CD4-positive, alpha-beta T cell treated with Interleukin-1 beta for 1 hour (primary cell): ENCODE measurements around the gene CACNB1.

Source experiments
- DNase-seq, 2 donors: peaks; one replicate each; pipeline ENCODE4 v3.0.0-alpha.2; 2020 to 2022

Gene CACNB1

GRCh38 chr17:39225308-39225958, 28.0 kb upstream of the CACNB1 start, which contains the start of gene STAC2:
TSS of gene STAC2 (minus strand) at chr17:39225945. CDS start at chr17:39225502, 443 bp downstream.
- peak in 1 of 2 donors; percentile 37 for DNase-seq

GRCh38 chr17:39224778-39225307, 27.4 kb upstream of the CACNB1 start:
- no peak for DNase-seq

GRCh38 chr17:39223907-39224777, 26.7 kb upstream of the CACNB1 start:
- DNase-seq, result no peak

GRCh38 chr17:39222866-39223834, 25.7 kb upstream of the CACNB1 start:
- DNase-seq, result no peak

GRCh38 chr17:39222151-39222550, 24.7 kb upstream of the CACNB1 start:
- no peak for DNase-seq

- DNase-seq, result no peak
Observed at GRCh38 chr17:39221572-39221971, 24.1 kb upstream of the CACNB1 start.

GRCh38 chr17:39219647-39220154, 22.2 kb upstream of the CACNB1 start:
- no peak for DNase-seq

GRCh38 chr17:39218906-39219305, 21.4 kb upstream of the CACNB1 start:
- no peak for DNase-seq

- DNase-seq, result no peak
Observed at GRCh38 chr17:39217734-39218369, 20.4 kb upstream of the CACNB1 start.

- DNase-seq, result no peak
Observed at GRCh38 chr17:39213852-39214251, 16.4 kb upstream of the CACNB1 start.

GRCh38 chr17:39212841-39213480, 15.5 kb upstream of the CACNB1 start:
- no peak for DNase-seq

- DNase-seq, result no peak
Observed at GRCh38 chr17:39212195-39212810, 14.8 kb upstream of the CACNB1 start.

GRCh38 chr17:39210093-39210434, 12.6 kb upstream of the CACNB1 start:
- DNase-seq, result no peak

GRCh38 chr17:39209317-39210092, 12.0 kb upstream of the CACNB1 start:
- peak; percentile 76 to 81 for DNase-seq

- DNase-seq, result peak in 1 of 2 donors; percentile 73
Observed at GRCh38 chr17:39208893-39209292, 11.4 kb upstream of the CACNB1 start.

- DNase-seq, result no peak
Observed at GRCh38 chr17:39208136-39208535, 10.7 kb upstream of the CACNB1 start.

GRCh38 chr17:39205112-39205526, 7.7 kb upstream of the CACNB1 start:
- no peak for DNase-seq

- no peak for DNase-seq
Observed at GRCh38 chr17:39204245-39204644, 6.8 kb upstream of the CACNB1 start.

- no peak for DNase-seq
Observed at GRCh38 chr17:39200957-39201510, 3.6 kb upstream of the CACNB1 start.
